H7 (cell line): ENCODE results near the gene NME2. TPM values are rescaled to one million over a fixed set of nuclear protein-coding genes. Genes with fewer than 3 reads are reported as not detected.
"Not testable (repeated sequence)": the region's sequence is repeated elsewhere in the genome, so short reads cannot be mapped to it uniquely, and the experiment has no call there.

Experiments used
- DNase-seq: peaks from one replicate; pipeline ENCODE4 v3.0.0; 2012
- H3K27me3 ChIP-seq: 2 replicates; pipeline ENCODE4 v1.6.0; 2011; ENCODE audit warnings: mild to moderate bottlenecking, low read length; ENCODE audit not compliant: control insufficient read depth, insufficient read depth
- H3K36me3 ChIP-seq: replicated peaks from 2 replicates; pipeline ENCODE4 v1.5.1; 2011; ENCODE audit warnings: low read length; ENCODE audit not compliant: control insufficient read depth, insufficient read depth
- H3K4me3 ChIP-seq: 2 replicates; pipeline ENCODE4 v1.5.1; 2011; ENCODE audit warnings: low read depth, mild to moderate bottlenecking, control low read depth, low read length, moderate library complexity; ENCODE audit not compliant: insufficient read depth
- total RNA-seq: library from RNA; depleted of rRNA; stranded (reverse); fragments of >200 nt; shearing (Covaris generic); gene quantifications from 2 replicates; pipeline ENCODE4 v1.2.3, GENCODE V29; 2014

Gene NME2
- total RNA-seq, 1 experiment from 2014 or later, result 649 TPM

GRCh38 chr17:51166987-51167931 lies 1.0 kb downstream of the NME2 start:
- Histone ChIP-seq H3K4me3 (peak overlapping the region; percentile 97), H3K27me3 (no peaks in the 10 kb centered on the region), H3K36me3 (peaks cover 22% of the 10 kb centered on the region)
- peak; percentile 92 for DNase-seq

- Histone ChIP-seq H3K27me3 (no peaks in the 10 kb centered on the region), H3K36me3 (peaks cover 22% of the 10 kb centered on the region), H3K4me3 (no peak overlapping the region)
- DNase-seq, result no peak
Measured at GRCh38 chr17:51169340-51169739, 3.1 kb downstream of the NME2 start.

DNA sequence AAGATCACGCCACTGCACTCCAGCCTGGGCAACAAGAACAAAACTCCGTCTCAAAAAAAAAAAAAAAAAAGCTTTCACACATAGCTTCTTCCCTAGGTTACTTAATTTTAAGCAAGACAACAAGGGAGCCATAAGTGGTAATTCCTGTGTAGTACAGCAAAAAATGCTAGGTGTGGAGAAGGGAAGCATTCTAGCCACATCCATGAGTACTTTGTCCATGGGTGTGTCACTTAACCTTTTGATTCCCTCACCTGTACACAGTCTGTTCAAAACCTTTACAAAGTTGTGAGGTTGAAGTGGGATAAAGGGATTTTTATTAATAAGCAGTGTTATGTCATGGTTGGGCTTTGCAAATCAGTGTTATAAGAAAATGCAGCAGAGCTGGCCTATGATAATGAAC lies 4.5 kb downstream of the NME2 start:
- no peak for DNase-seq
- Histone ChIP-seq H3K27me3 (no peaks in the 10 kb centered on the region), H3K4me3 (no peak overlapping the region), H3K36me3 (peaks cover 22% of the 10 kb centered on the region)

DNA sequence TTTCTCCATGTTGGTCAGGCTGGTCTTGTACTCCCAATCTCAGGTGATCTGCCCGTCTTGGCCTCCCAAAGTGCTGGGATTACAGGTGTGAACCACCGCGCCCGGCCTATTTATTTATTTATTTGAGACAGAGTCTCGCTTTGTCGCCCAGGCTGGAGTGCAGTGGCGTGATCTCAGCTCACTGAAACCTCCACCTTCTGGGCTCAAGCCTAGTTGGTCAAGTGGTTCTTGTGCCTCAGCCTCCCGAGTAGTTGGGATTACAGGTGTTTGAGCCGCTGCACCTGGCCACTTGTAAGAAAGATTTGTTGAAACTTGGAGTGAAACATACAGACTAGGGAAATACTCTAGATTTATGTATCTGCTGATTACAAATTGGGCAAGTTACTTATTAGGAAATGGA lies 5.8 kb downstream of the NME2 start:
- DNase-seq, result not testable (repeated sequence)

DNA sequence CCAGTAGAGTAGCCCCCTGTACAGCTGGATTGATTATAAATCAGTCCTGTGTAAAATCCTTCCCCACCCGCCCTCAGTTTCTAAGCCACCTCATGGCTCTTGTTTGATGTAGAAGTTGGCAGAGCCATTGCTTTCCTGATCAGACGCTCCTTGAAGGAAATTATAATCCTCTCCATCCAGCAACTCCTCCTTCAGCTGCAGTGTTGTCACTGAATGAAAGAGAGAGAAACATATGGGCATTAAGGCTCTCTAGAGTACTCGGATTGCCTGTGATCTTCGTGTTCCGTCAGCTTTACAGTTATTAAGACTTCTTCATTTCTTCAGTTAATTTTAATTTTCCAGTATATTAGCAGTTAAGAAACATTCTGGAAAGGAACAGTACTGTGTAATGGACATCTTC lies 14.3 kb downstream of the NME2 start:
- DNase-seq, result no peak
- Histone ChIP-seq H3K27me3 (no peaks in the 10 kb centered on the region), H3K36me3 (peaks cover 2% of the 10 kb centered on the region), H3K4me3 (no peak overlapping the region)

More for the DNA sequence above, 5.8 kb downstream of the NME2 start:
- not testable (repeated sequence) for H3K27me3 ChIP-seq, H3K4me3 ChIP-seq
- peaks cover 22% of the 10 kb centered on the region for H3K36me3 ChIP-seq

DNA sequence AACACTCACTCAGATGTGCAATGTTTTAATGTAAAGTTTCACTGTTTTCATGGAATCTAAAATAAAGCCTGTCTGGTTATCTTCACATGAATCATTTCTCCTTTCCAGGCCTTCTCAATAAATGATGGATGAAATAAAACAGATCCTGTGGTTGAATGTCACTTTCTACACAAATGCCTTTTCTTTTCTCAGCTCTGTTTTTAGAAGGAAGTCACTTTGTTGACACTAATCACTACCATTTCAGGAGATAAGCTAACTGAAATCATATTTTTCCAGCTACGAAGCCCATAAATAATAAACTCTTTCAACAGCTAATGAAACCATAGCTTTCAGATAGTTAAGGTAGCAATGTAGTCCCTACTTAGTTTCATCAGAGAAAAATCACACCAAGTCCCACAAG lies 17.9 kb downstream of the NME2 start:
- H3K36me3 ChIP-seq, result peaks cover 2% of the 10 kb centered on the region
- no peak overlapping the region for H3K4me3 ChIP-seq
- DNase-seq, result no peak
- no peaks in the 10 kb centered on the region for H3K27me3 ChIP-seq

DNA sequence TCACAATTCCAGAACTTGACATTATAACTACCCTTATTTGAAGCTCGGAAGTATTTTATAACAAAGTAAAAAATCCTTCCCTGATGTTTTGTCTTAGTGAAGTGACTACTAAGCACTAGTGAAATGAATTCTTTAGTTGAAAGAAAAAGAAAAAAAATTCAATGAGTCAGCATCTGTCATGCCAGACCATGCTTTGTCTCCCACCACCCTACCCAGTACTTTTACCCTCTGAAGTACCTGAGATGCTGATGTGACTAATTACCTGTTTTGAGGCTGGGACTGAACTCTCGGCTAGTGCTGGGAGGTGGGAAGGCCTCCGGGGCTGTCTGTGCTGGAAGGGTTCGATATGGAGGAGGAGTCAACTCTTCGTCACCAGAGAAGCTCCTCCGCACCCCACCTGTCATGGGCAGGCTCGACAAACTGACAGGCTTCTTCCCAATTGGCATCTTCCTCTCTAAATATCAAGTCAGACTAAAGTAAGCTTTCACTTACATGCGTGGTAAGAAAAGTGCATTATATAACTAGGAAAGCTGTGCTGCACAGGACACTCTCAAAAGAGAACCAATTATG lies 19.6 kb downstream of the NME2 start:
- H3K36me3 ChIP-seq, result peaks cover 6% of the 10 kb centered on the region

GRCh38 chr17:51188271-51188833 lies 22.1 kb downstream of the NME2 start:
- Histone ChIP-seq H3K27me3 (no peaks in the 10 kb centered on the region), H3K36me3 (peaks cover 15% of the 10 kb centered on the region)

More for the DNA sequence above, 19.6 kb downstream of the NME2 start:
- Histone ChIP-seq H3K4me3 (no peak overlapping the region), H3K27me3 (no peaks in the 10 kb centered on the region)
- peak; percentile 16 for DNase-seq

DNA sequence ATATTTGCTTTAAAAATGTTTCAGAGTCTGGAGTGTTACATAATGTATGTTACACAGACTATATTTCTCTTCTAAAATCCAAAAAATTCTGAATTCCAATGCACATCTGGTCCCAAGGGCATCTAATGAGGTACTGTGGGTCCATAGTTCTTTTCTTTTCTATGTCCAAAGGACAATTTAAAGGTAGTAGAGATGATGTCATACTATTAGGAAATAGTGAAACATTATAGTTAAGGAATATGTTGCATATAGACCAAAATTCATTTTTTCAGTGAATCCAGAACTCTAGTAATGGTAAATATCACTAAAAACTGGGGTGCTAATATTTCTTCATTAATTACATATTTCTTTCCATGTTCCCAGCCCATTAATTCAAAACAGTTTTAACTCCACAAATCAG lies 23.0 kb downstream of the NME2 start:
- peaks cover 15% of the 10 kb centered on the region for H3K36me3 ChIP-seq
- no peak for DNase-seq

More at GRCh38 chr17:51188271-51188833, 22.1 kb downstream of the NME2 start:
- no peak overlapping the region for H3K4me3 ChIP-seq
- DNase-seq, result no peak

GRCh38 chr17:51189628-51190027 lies 23.4 kb downstream of the NME2 start:
- Histone ChIP-seq H3K4me3 (no peak overlapping the region), H3K27me3 (no peaks in the 10 kb centered on the region), H3K36me3 (peaks cover 16% of the 10 kb centered on the region)
- no peak for DNase-seq

More for the DNA sequence above, 23.0 kb downstream of the NME2 start:
- no peaks in the 10 kb centered on the region for H3K27me3 ChIP-seq
- H3K4me3 ChIP-seq, result no peak overlapping the region

- no peaks in the 10 kb centered on the region for H3K27me3 ChIP-seq
- peaks cover 20% of the 10 kb centered on the region for H3K36me3 ChIP-seq
- no peak overlapping the region for H3K4me3 ChIP-seq
- DNase-seq, result no peak
Measured at GRCh38 chr17:51191895-51192294, 25.7 kb downstream of the NME2 start.

GRCh38 chr17:51197754-51198153 lies 31.5 kb downstream of the NME2 start:
- no peak overlapping the region for H3K4me3 ChIP-seq
- no peaks in the 10 kb centered on the region for H3K27me3 ChIP-seq
- DNase-seq, result no peak
- H3K36me3 ChIP-seq, result peaks cover 25% of the 10 kb centered on the region

GRCh38 chr17:51200295-51200694 lies 34.1 kb downstream of the NME2 start:
- peaks cover 23% of the 10 kb centered on the region for H3K36me3 ChIP-seq
- no peak for DNase-seq
- H3K27me3 ChIP-seq, result no peaks in the 10 kb centered on the region
- H3K4me3 ChIP-seq, result no peak overlapping the region

- Histone ChIP-seq H3K4me3 (no peak overlapping the region), H3K36me3 (peaks cover 24% of the 10 kb centered on the region), H3K27me3 (no peaks in the 10 kb centered on the region)
- DNase-seq, result no peak
Measured at GRCh38 chr17:51200846-51201245, 34.6 kb downstream of the NME2 start.

GRCh38 chr17:51203838-51204237 lies 37.6 kb downstream of the NME2 start:
- no peaks in the 10 kb centered on the region for H3K27me3 ChIP-seq
- H3K4me3 ChIP-seq, result no peak overlapping the region
- DNase-seq, result no peak
- H3K36me3 ChIP-seq, result peaks cover 25% of the 10 kb centered on the region
